MV-4-11 (cell line): ENCODE results near the gene JHY.
A peak's percentile ranks its signal among the peaks of the same experiment; 100 is the strongest.

ENCODE experiments used
- DNase-seq: peaks from one replicate; lab custom pipeline; 2025; lab: John Stamatoyannopoulos, UW

JHY gene

GRCh38 chr11:122871302-122871701 lies 11.3 kb upstream of the JHY start:
- no peak for DNase-seq

DNA sequence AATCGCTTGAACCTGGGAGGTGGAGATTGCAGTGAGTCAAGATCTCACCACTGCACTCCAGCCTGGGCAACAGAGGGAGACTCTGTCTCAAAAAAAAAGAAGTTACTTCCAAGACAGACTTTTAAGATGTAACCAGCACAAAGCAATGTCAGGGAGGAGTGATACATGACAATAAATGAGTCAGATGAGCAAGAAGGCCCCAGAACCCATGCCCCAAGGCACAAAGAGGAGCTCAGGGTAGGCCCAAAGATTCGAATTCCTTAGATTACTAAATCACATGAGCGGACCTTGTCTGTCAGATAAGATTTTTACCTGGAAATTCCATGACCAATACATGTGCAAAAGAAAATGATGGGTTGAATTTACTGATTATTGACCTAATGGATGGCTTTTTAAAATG lies 10.5 kb upstream of the JHY start:
- no peak for DNase-seq

DNA sequence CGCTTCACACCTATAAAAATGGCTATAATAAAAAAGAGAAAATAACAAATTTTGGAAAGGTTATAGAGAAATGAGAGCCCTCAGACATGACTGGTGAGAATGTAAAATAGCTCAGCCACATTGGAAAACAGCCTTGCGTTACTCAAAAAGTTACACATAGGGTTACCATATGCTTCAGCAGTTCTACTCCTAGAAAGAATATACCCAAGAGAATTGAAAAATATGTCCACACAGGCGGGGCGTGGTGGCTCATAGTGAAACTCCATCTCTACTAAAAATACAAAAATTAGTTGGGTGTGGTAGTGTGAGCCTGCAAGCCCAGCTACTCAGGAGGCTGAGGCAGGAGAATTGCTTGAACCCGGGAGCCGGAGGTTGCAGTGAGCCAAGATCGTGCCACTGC lies 7.6 kb upstream of the JHY start:
- DNase-seq, result no peak

DNA sequence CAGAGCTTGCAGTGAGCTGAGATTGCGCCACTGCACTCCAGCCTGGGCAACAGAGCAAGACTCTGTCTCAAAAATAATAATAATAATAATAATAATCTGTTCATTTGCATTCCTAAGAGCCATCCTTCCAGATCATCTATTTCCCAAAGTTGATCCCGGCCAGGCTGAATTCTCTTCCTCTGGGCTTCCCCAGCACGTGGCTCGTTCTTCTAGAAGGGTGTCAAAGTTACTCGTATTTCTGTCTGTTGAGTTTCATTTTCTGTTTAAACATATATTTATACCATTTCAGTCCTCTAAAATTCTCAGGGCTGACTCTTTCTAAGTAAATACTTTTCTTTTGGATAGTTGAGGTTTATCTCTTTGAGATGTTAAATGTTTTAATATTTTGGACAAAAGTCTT lies 4.8 kb upstream of the JHY start:
- DNase-seq, result no peak

- DNase-seq, result no peak
These were observed 2.8 kb upstream of the JHY start for GRCh38 chr11:122879785-122880184.

DNA sequence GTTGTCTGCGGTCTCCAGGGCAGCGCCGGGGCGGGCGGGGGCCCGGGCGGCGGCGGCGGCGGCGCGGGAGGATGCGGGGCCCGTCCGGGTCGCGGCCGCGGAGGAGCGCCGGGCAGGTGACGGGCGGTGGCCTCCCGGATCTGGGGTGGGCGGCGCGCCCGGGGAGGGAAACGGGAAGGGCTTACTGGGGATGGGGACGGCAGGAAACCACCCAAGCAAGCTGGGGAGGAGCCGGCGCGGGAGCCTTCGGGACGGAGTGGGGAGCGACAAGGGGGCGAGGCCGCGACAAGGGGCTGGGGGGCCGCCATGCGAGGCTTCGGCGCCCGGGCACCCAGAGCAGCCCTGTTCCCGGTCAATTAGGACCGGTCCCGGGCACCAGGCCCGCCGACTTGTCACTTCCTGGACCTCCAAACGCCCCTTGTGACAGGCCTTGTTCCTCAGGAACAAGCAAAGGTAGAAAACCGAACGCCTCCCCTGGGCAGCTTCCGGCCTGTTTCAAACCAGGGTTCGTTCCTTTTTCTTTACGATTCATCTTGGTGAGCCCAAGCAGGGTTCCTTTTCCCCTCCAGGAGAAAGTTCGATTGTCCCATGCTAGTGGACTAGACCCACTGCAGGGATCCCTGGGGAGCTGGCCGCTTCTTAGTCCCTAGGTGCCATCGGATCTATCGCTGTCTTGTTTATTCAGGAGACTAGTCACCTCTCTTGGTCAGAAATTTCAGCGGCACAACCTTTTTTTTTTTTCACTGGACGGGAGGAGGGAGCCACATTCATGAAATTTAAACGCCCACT lies 492 bp downstream of the JHY start:
- DNase-seq, result no peak

- DNase-seq, result no peak
These were observed 1.1 kb downstream of the JHY start for GRCh38 chr11:122883646-122883979.

- no peak for DNase-seq
These were observed 5.6 kb downstream of the JHY start for GRCh38 chr11:122888162-122888561.

GRCh38 chr11:122893131-122893530 lies 10.6 kb downstream of the JHY start:
- peak; percentile 47 for DNase-seq

DNA sequence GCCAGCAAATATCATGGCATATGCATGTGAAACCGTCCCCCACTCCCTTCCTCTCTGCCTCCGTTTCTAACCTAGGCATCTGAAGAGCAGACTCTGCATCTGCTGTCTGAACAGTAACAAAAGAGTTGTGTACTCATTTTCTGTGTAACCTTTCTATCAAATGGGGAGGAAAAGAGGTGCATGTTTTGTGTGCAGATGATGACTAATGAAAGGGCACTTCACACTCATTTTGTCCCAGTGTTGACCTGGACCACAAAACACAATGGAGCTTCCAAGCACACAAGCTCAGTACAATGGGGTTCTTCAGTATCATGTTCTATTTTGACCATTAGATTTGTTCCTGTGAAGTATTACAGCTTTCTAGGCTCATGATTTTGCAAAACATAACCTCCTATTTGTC lies 13.0 kb downstream of the JHY start:
- no peak for DNase-seq

- DNase-seq, result no peak
These were observed 15.1 kb downstream of the JHY start for GRCh38 chr11:122897606-122898210.

GRCh38 chr11:122898799-122899198 lies 16.2 kb downstream of the JHY start:
- no peak for DNase-seq

DNA sequence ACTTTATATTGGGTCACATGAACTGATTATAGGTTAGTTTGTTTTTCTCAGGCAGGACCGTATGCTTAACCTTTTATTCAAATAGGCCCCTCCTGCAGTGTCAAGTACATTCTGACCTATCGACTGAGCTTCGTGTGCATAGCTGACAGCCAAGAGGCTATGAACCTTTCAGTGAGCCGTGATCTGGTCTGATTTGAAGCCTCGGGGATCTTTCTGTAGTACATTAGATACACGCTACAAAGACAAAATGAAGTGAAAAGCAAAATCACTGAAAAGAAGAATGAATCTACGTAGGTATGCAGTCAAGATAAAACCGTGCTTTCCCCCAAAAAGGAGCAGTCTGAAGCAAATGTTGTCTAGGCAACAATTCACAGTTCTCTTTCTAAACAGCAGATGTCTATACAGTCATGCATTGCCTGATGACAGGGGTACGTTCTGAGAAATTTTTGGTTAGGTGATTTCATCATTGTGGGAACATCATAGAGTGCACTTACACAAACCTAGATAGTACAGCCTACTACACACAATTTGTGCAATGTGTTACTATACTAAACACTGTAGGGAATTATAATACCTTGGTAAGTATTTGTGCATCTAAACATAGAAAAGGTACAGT lies 18.1 kb downstream of the JHY start:
- DNase-seq, result peak; percentile 40

DNA sequence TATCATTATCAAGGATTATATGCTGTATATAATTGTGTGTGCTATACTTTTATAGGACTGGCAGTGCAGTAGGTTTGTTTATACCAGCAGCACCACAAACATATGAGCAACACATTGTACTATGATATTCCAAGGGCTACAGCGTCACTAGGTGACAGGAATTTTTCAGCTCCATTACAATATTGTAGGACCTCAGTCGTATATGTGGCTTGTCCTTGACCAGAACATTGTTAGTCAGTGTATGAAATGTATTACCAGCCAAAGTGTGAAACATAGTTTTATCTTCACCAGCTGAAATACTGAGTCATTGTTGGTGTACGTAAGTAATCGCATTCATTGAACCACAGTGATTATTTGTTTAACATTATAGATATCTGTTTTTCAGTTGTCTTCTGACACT lies 20.4 kb downstream of the JHY start:
- DNase-seq, result no peak

- peak; percentile 1 for DNase-seq
These were observed 28.2 kb downstream of the JHY start for GRCh38 chr11:122910775-122911174.

GRCh38 chr11:122917311-122917710 lies 34.8 kb downstream of the JHY start:
- no peak for DNase-seq

DNA sequence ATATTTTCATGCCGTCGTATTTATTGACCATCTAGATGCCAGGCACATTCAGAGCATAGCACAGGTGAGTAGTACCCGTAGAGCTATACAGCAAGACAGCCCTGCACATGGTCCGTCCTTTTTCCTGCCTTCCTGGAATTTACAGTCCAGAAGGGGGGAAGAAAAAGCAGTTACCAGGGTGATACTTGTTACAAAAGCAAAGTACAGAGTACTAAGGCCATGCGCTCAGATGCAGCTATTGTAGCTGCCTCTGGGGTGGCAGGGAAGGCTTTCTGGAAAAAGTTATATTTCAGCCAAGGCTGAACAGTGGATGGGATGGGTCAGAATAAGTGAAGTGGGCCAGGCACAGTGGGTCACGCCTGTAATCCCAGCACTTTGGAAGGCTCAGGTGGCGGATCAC lies 36.2 kb downstream of the JHY start:
- no peak for DNase-seq

DNA sequence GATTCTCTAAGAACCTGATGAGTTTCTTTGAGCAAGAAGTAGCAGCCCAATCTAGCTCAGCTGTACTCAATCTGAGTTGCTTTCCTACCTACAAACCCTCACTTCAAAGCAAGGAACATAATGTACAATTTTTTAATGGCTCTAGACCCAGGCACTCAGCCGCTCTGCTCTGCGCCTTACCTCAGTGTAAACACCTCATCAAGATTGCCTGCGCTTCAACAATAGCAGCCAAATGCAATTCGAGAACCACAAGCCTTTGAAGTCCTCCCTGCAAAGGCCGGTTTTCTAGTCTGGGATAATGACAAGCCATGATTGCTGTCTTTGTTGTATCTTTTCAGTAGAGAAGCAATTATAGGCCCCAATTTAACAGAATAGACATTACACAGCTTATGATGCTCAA lies 38.0 kb downstream of the JHY start:
- DNase-seq, result no peak

- no peak for DNase-seq
These were observed 40.3 kb downstream of the JHY start for GRCh38 chr11:122922893-122923292.

DNA sequence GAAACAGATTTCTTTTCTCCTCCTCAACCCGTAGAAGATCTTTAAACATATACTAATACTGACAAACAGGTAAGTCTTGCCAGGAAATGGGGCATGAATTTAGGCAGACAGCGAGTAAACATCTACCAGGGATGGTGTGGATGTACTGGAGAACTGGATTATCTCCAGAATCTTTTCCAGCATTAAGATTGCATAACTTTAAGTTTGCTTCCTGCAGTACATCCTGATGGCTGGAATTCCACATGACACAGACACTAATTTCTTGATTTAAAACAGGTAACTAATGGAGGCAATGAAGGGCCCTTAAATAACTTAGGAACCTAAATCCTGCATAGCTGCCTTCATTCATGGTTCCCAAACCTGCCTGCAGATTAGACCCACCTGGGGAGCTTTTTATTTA lies 40.7 kb downstream of the JHY start:
- no peak for DNase-seq

- DNase-seq, result no peak
These were observed 49.0 kb downstream of the JHY start for GRCh38 chr11:122931510-122931909.

GRCh38 chr11:122933416-122933815 lies 50.9 kb downstream of the JHY start:
- DNase-seq, result no peak

DNA sequence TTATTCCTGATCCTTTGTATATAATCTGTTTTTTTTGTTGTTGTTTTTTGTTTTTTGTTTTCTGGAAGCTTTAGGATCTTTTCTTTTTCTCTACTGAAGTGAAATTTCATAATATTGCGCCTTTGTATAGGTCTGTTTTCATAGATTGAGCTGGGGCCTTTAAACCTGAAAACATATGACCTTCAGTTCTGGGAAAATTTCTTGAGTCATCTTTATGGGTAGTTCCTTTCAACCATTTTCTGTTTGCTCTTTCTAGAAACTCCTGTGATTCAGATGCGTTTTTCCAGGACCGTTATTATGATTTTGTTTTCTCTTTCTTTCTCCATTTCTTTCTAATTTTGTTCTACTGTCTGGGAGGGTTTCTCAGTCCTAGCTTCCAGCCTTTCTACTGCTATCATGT lies 55.4 kb downstream of the JHY start:
- DNase-seq, result no peak

DNA sequence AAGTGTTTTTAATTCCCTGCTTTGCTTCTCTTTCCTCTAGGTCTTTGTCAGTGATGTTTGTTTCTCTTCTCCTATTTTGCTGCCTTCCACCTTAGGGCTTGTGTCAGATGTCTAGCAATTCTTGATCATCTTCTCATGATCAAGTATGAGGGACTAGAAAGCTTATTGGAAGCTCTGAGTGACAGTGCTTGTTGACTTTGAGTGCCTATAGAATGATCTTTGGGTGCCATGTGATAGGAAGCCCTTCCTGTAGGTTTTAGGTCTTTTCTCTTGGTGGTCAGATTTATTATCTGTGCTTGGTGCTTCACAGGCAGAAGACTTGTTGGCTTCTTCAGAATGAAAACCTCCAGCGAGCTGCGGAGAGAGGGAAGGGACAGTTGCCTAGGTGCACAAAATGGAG lies 56.0 kb downstream of the JHY start:
- DNase-seq, result no peak
